LoVo (cell line): ENCODE measurements around the gene CELF2.
"Not testable (repeated sequence)": the region's sequence is repeated elsewhere in the genome, so short reads cannot be mapped to it uniquely, and the experiment has no call there.

Experiments
- DNase-seq: peaks from one replicate; pipeline ENCODE4 v3.0.0-alpha.2; 2016; ENCODE audit warnings: low spot score

Gene CELF2

DNA sequence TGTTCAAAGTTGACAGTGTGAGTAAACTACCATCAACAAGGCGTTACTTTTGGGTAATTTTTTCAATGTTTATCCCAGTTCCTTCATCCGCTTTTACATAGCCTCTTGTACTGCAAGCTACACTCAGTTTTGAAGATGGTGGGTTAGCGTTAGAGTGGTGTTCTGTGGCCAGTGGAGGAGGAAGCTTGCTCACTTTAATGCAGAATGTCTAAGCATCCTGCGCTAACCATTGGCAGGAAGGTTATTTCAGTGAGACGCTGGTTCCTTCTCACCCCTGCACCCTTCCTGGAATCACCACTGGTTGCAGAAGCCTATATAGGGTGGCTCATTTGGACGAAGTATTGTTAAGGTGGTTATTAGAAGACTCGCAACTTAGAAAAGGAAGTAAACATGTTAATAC, 159.1 kb downstream of the CELF2 start:
- DNase-seq, result no peak

DNA sequence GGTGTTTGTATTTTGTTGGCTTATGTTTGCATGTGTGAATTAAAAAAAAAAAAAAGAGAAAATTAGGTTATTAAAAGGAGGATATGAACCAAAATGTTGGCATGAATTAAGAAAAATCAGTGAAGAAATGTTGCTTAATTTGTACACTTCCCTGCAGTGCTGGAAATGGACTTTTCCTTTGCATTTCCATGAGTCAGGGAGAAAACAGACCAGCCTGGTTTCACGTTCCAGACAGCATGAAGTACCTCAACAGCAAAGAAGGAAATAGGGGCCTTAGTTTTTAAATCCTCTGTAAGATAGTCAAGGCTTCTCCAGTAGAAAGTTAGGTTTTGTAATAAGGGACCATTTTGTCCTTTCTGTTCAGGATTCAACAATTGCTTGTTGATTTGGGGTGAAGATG, 159.7 kb downstream of the CELF2 start:
- no peak for DNase-seq

DNA sequence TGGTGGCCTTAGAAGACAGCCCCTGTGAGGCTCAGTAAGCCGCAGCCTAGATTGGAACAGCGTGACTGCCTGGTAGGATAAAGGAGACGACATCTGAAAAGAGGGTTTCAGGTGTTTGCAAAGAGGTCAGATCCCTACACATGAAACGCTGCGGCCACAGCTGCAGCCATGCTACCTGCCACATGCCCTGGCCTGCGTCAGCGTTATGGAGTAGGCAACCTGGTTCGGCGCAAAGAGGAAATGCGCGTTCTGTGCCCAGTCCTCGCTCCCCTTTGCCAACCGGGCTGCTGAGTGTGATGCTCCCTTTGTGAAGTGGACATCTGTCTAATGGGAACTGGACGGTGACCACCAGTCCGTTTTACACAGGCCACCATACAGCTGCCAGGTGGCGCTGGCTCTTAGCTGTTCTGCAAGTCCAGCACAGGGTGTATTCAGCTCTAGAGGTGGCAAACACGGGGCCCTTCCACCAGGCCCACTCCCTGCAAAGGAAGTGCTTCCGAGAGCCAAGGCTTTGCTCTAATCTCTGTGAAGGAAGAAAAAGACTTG, 160.3 kb downstream of the CELF2 start:
- no peak for DNase-seq

DNA sequence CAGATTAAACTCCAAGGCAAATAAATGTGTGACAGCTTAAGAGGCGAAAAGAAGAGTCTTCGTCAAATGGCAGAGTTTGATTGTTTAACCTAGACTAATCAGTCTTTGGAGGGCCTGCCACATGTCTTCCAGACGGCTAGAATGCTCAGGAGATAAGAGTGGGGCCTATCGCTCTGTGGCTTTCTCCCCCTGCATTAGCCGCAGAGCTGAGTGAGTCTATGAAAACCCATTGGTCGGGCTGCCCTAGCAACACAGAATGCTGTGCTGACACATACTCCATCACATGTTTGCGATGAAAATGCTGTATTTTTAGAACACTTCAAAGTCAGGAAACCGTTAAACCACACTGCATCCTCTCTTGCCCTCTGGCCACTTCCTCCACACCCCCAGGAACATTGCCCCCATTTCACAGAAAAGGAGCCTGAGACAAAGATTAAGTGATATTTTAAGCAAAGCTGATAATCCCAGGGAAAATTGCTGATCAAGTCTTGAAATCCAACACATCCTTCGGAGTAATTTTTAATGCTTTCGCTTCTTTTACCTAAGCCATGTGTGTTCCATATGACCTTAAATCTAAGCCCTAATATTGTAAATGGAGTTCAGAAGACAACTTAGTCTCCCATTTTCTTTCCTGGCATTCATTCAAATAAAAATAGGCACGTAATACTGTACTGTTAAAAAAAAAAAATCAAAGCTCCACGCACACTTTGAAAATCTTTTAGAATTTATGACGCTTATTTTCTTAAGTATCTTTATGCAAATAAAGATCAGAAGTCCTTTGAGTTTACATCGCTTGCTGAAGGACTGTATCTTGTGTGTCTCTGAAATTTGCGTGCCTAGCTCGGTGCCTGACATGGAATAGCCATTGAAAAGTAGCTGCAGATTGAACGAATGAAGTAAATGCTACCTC, 161.2 kb downstream of the CELF2 start:
- DNase-seq, result no peak

DNA sequence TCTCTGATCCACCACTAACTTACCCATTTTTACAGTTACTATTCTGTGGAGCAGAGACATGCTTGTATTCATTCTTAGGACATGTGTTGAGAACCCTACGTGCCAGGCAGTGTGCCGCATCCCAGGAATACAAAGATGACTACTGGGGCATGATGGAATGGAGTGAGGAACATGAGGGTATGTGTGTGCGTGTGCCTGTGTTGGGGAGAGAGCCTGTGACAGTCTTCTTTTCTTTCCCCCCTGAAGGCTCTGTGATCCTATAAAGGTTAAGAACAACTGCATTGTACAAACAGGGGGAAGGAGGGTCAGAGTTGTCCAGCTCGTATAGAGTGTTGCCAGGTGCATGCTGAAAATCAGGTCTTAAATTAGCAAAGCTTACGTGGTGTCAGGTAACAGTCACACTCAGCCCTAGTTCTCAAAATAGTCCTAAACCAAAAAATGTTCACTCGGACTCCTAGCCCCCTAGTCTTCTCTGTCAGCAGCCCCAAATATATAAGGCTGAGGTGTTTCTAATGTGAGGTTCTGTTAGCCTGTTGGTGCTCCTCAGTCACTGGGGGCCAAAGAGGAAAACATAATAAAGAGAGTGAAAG, 161.9 kb downstream of the CELF2 start:
- no peak for DNase-seq

DNA sequence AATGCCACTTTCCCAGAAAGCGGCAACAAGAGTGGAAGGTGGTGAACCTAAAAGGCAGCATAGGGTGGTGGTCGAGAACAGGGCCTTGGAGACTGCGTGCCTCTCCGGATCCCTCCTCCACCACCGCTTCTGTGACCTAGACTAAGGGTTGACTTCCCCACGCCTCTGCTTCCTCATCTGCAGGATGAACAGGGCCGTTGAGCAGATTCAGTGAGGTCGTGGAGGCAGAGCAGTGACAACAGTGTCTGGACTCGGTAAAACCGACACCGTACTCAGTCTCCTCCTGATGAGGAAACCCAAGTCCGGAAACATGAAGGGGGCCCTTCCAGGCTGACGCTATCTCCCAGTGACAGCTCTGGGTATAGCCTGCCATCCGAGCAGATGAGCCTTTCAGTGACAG, 162.6 kb downstream of the CELF2 start:
- no peak for DNase-seq

DNA sequence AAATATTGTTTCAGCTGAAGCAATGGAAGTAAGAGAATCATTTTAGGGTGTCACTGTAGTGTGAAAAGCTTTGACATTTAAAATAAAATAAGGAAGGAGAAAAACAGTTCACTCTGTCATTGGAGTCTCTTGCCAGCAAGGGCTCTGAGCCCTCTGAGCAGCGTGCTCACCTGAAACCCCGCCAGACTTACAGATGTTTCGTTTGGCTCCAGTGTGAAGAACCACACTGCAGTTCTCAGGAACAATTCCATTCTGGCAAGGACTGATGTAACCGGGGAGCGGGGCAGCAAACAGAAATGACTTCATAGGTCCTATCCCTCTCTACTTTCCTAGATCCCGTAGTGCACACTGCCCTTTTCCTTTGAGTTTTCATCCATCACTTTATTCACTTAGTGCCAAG, 164.3 kb downstream of the CELF2 start:
- DNase-seq, result no peak

DNA sequence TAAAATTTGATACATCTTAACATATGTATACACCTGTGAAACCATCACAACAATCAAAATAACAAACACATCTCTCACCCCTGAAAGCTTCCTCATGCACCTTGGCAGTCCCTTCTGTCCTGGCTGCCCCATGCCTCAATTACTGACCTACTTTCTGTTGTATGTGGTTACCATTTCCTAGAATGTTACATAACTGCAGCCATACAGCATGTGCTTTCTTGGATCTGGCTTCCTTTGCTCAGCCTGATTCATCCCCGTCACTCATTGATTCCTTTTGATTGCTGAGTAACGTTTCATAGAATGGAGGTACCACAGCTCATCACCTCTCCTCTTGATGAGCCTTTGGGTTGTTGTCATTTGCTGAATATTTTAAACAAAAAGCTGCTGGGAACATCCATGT, 165.3 kb downstream of the CELF2 start:
- no peak for DNase-seq

DNA sequence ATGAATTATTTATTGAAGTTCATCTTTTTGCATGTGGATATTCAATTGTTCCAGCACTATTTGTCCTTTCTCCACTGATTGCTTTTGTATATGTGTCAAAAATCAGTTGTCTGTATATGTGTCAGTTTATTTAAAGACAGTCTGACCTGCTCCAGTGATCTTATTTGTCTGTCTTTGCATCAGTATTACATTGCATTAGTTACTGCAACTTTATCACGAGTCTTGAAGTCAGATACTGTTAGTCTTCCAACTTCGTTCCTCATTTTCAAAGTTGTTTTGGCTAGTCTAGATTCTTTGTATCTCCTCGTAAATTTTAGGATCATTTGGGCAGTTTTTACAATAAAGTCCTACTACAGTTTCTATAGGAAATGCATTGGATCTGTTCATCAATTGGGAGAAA, 166.4 kb downstream of the CELF2 start:
- no peak for DNase-seq

DNA sequence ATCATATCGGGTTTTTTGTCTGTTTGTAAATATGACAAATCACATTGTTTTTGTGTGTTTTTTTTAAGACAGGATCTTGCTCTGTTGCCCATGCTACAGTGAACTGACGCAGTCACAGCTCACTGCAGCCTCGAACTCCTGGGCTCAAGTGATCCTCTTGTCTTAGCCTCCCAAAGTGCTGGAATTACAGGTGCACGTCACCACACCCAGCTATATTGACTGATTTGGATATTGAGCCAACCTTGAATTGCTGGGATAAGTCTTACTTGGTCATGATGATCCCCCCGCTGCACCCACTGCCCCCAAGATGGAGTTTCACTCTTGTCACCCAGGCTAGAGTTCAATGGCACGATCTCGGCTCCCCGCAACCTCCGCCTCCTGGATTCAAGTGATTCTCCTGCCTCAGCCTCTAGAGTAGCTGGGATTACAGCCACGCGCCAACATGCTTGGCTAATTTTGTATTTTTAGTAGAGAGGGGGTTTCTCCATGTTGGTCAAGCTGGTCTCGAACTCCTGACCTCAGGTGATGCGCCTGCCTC, 167.5 kb downstream of the CELF2 start:
- not testable (repeated sequence) for DNase-seq

DNA sequence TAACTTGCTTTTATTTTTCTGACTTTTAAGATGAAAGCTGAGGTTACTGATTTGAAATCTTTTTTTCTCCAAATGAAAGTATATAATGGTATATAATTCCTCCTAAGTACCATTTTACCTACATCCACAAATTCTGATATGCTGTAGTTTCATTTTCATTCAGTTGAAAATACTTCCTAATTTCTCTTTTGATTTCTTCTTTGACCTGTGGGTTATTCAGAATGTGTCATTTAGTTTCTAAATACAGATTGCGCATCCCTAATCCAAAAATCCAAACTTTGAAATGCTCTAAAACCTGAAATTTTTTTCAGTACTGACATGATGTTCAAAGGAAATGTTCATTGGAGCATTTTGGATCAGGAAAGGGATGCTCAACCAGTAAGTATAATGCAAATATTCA, 168.7 kb downstream of the CELF2 start:
- DNase-seq, result no peak

DNA sequence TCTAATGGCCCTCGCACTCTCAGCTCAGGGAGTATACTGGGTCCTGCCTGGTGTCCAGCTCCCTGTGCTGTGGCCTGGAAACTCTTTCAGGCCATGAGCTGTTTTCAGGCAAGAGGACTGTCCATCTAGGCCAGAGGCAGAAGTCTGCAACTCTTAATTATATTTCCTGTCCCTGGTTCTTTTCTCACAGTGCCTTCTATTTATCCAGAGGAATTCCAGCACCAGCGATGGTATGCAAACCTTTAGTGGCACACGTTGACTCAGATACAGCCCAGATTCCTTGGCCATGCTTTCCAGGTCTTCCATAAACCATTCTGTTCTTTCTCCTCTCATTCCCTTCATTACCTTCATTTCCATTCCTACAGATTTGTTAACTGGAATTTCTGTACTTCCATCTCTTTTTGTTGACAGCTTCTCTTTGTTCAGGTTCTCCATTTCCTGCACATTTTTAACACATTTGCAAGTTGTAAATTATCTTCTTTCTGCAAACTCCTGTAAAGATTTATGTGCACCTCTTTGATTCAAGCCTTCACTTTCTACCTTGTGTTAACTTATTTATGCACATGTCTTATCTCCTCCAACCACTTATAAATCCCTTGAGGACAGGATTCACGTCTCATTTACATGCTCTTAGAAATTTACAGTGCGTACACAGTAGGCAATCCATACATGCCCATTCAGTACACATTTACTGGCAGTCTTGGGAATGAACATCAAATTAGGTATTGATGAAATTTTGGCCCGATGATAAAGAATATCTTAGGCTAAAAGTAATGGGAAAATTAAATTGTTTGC, 172.1 kb downstream of the CELF2 start:
- no peak for DNase-seq

DNA sequence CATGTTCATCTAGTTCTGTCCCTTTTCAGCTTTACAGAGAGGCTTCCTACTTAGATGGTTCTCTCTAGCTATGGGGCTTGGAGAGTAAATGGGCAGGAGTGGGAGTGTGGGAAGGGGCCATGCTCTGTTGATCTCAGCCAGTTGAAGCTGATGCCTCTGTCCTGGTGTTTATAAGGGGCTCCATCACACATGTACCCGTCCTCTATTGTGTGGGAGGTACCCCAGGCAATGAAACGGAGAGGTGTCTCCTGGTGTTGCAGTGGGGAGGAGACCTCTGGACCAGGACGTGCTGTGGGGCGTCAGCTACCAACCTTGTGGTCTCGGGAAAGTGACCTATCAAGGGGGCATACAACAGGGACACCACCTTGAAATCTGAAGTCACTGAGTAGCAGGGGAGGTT, 173.5 kb downstream of the CELF2 start:
- no peak for DNase-seq

DNA sequence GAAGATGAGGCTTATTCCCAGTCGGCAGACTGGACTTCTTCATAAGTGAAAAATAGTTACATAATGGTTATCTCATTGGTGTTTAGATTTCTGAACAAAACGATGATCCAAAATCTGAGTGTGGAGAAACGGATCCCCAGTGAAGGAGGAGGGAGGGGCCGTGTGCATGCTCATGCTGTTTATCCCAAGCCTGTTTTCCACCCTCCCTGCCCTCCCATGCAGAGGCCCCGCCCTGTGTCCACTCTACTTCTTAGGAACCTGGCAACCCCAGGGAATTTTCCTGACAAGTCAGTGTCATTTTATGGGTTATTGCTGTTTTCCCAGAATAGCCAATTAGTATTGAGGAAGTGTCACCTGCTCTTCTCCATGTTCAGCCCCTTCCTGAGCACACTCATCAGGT, 174.0 kb downstream of the CELF2 start:
- no peak for DNase-seq

DNA sequence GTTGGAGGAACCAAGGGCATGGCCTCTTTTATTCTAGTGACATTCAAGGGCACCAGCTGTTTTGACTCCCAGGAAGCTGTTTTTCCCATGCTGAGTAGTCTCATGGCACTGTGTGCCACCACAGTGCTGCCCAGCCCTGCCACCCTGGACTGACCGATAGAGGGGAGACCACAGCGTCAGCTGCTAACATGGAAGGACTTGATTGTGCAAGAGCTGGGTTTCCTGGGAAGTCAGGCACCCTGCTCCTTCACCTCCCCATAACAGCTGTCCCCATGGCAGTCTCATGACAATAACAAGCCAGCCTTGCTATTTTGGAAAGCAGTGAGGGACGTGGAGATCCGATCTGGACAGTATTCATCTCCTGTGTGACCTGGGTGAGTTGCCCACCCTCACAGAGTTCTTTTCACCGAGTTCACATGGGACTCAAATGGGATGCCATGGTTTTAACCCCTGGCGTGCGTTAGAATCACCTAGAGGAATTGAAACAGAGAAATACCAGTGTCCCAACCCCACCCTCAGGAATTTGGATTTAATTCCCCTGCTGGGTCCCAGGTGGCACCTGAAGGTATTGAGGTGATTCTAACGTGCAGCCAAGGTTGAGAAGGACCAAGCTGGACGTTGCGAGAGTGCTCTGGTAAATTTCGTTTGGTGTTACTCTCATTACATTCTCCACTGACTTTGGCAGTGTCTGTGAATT, 174.8 kb downstream of the CELF2 start:
- no peak for DNase-seq

DNA sequence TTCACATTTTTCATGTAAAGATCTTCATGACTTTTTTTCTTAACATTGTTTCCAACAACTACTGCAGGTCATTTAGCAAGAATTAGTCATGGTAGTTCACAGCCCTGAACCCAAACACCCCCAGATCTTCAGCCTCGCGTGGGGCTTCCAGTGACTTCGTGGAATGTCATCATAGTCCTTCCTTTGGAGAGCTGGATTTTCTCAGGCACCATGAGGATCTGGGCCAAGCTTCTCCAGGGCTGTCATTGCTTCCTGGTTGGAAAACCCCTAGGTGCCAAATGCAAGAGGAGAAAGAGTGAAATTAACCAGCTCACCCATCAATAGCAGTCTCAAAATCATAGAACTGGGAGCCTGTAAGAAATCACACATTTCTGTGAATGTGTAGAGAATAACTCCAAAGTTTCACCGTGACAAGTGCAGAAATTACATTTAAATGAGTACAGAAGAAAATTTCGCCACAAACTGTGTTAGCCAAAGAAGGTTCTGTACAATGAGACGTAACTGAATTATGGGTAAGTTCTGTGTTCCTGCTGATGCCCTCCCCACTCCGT, 175.4 kb downstream of the CELF2 start:
- DNase-seq, result no peak

DNA sequence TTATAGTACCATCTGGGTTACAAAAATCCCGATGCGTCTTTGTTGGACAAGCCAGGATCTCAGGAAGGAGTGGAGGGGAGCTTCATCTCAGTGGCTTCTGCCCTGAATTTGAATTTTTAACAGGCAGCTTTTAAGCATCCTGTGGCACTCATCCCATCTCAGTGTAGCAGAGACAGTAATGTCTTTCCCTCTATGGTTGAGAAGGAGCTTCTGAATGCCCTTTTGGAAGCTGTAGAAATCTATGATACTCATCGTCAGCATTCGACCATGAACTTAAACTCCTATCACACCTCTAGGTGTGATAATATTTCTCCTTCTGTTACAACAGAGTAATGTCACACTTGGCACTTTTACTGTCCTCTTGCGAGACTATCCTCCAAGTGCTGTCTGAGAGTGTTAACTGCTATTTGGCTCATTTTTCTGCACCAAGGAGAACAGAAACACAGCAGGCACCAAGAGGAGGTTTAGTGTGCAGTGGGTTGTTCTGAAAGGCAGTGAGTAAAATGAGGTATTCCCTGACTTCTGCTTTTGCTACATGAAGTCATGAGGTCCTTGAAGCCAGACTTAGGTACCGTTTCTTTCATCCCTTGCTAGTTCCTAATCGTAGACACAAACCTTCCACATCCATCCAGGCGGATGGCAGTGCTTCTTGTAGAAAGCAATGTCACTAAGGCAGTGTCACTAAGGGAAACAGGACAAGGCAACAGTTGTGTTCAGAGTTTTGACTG, 177.4 kb downstream of the CELF2 start:
- DNase-seq, result no peak

DNA sequence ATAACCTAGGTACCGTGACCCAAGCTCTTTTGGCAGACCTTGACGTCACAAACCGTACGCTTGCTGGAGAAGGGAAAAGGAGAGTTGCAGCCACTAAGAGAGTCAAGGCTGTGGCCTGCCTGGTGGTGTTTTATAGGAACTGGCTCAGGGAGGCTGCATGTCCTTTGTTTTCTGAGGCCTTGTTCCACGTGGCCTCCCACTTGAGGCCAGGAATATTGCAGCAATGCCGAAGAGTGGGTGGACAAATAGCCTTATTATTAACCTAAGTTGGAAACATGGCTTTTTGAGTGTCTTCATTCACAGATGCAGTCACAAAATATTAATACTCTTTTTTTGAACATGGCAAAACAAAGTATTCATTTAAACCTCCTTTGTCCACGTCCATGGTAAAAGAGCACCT, 178.0 kb downstream of the CELF2 start:
- DNase-seq, result no peak

DNA sequence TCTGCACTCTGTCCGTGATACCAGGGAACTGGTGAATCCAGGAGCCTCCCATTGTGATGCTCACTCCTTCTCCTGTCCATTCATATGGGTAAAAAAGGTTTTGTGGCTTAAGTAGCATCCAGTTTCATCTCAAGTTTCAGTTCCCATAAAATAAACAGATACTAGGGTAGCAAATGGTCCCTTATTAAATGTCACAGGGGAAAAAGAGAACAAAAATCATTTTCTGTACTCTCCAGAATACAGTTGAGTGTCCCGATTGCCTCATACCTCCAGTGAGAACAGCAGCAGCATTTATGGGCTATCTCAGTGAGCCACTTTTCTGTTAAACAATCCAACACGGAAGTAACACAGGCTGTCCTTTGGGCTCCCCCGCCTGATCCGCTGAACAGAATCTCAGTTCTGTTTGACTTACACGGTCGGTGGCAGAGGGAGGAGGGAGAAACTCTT, 179.6 kb downstream of the CELF2 start:
- DNase-seq, result no peak

DNA sequence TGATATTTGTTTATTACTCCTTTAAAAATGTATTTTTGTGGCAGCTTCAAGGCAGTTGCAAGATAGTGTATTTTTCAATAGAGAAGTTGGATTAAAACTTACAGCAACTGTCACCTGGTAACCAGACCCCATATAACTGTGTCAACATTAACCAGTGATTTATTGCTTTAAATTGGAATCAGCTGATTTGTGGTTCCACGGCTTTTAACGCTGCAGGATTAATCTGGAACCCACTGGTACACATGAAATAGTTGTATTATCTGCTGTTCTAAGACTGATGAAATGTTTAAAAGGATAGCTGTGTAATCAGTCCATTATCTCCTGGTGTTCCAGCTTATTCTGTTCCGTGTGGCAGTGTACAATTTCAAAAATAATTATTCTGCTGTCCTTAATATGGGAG, 180.2 kb downstream of the CELF2 start:
- no peak for DNase-seq

DNA sequence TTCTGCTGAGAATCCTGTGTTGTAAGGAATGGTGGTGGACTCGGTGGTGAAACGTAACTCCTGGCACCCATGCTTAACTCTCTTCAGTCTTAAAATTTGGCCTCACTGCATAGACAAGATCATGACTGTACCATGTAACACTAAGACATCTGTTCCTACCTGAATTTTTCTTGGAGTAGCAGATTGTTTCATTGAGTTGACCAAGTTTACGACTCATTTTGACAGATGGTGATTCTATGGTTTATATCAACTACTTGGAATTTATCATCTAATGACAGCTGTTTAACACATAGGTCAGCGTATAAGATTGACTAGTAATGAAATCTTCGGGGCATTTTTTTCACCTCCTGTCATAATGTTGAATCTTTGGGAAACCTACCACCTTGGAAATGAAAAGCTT, 184.2 kb downstream of the CELF2 start:
- no peak for DNase-seq
